Cerebellar cortex (tissue), 1 donor: ENCODE results near the gene PRKCH.

ENCODE experiments used
- DNase-seq: peaks from one replicate; pipeline ENCODE4 v3.0.0-alpha.2; 2015; ENCODE audit warnings: low spot score

Gene PRKCH

GRCh38 chr14:61553730-61554641 lies 232.6 kb downstream of the PRKCH start:
- no peak for DNase-seq

GRCh38 chr14:61555056-61555838 lies 233.9 kb downstream of the PRKCH start:
- DNase-seq, result no peak

- DNase-seq, result no peak
Observed at GRCh38 chr14:61556455-61556854, 235.1 kb downstream of the PRKCH start.

GRCh38 chr14:61557262-61557661 lies 235.9 kb downstream of the PRKCH start:
- no peak for DNase-seq

- no peak for DNase-seq
Observed at GRCh38 chr14:61557854-61558253, 236.5 kb downstream of the PRKCH start.

GRCh38 chr14:61558271-61558670 lies 236.9 kb downstream of the PRKCH start:
- no peak for DNase-seq

- no peak for DNase-seq
Observed at GRCh38 chr14:61559641-61560201, 238.3 kb downstream of the PRKCH start.

- no peak for DNase-seq
Observed at GRCh38 chr14:61560323-61560722, 238.9 kb downstream of the PRKCH start.

- DNase-seq, result no peak
Observed at GRCh38 chr14:61561104-61561503, 239.7 kb downstream of the PRKCH start.

- no peak for DNase-seq
Observed at GRCh38 chr14:61561657-61562276, 240.4 kb downstream of the PRKCH start.

GRCh38 chr14:61562321-61563161 lies 241.2 kb downstream of the PRKCH start:
- DNase-seq, result no peak

GRCh38 chr14:61563162-61563511 lies 241.8 kb downstream of the PRKCH start:
- no peak for DNase-seq

GRCh38 chr14:61563880-61564617 lies 242.7 kb downstream of the PRKCH start:
- DNase-seq, result no peak

- no peak for DNase-seq
Observed at GRCh38 chr14:61564618-61565091, 243.3 kb downstream of the PRKCH start.

- no peak for DNase-seq
Observed at GRCh38 chr14:61565181-61565580, 243.8 kb downstream of the PRKCH start.

GRCh38 chr14:61565836-61566536 lies 244.6 kb downstream of the PRKCH start:
- DNase-seq, result no peak

- no peak for DNase-seq
Observed at GRCh38 chr14:61566537-61567225, 245.3 kb downstream of the PRKCH start.

- DNase-seq, result no peak
Observed at GRCh38 chr14:61567838-61568571, 246.6 kb downstream of the PRKCH start.

GRCh38 chr14:61568572-61569011 lies 247.2 kb downstream of the PRKCH start:
- peak; percentile 81 for DNase-seq
